ENCODE results near the gene LDLRAD1. TPM values are rescaled to one million over a fixed set of nuclear protein-coding genes. Genes with fewer than 3 reads are reported as not detected.

LDLRAD1 gene
- polyA plus RNA-seq, 1 donor (not counting 4 experiments of a cell fraction or from before 2014, with no cell fraction given), result not detected

GRCh38 chr1:54001591-54001990, 16.4 kb downstream of the LDLRAD1 start:
- H3K4me2 ChIP-seq (ENCODE audit: control insufficient read depth, extremely low read depth, insufficient read depth, low read depth, low read length), result no peak overlapping the region
- TF ChIP-seq, protein P1, sequence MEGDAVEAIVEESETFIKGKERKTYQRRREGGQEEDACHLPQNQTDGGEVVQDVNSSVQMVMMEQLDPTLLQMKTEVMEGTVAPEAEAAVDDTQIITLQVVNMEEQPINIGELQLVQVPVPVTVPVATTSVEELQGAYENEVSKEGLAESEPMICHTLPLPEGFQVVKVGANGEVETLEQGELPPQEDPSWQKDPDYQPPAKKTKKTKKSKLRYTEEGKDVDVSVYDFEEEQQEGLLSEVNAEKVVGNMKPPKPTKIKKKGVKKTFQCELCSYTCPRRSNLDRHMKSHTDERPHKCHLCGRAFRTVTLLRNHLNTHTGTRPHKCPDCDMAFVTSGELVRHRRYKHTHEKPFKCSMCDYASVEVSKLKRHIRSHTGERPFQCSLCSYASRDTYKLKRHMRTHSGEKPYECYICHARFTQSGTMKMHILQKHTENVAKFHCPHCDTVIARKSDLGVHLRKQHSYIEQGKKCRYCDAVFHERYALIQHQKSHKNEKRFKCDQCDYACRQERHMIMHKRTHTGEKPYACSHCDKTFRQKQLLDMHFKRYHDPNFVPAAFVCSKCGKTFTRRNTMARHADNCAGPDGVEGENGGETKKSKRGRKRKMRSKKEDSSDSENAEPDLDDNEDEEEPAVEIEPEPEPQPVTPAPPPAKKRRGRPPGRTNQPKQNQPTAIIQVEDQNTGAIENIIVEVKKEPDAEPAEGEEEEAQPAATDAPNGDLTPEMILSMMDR (optimal IDR thresholded peaks at IDR 0.05 in 1 of 3, IDR thresholded peaks at IDR 0.05 in 1 of 3, conservative IDR thresholded peaks at IDR 0.05 in 1 of 3; ENCODE audit: extremely low read depth in 1 of 3, insufficient read depth in 2 of 3, low read length in 3 of 3), result no peak
- TF ChIP-seq EZH2 (IDR thresholded peaks at IDR 0.05; ENCODE audit: low read length), result no peak
- dilution Hi-C loops (cut with MboI; ENCODE audit: extremely low pct_ligation_motif_present, low sequenced_read_pairs), result no loop called here
- no peaks in the 10 kb centered on the region for H3K36me3 ChIP-seq (ENCODE audit: control insufficient read depth in 2 of 2, extremely low read depth in 1 of 2, insufficient read depth in 2 of 2, low read length in 2 of 2)
- DNase-seq (ENCODE audit: low read depth, low spot score), result no peak
- H3K9me1 ChIP-seq (ENCODE audit: control insufficient read depth, extremely low read depth, insufficient read depth, low read length), result no peaks in the 10 kb centered on the region
- no peaks in the 10 kb centered on the region for H3K79me2 ChIP-seq (ENCODE audit: control insufficient read depth, insufficient read depth, low read length)
- no peak overlapping the region for H3K4me3 ChIP-seq (ENCODE audit: control insufficient read depth in 2 of 3, extremely low read depth in 1 of 3, insufficient read depth in 2 of 3, low read depth in 1 of 3, low read length in 3 of 3)
- no peak for FAIRE-seq
- H3K9me3 ChIP-seq (ENCODE audit: control insufficient read depth, low read depth, low read length), result no peaks in the 10 kb centered on the region
- H3K9ac ChIP-seq (ENCODE audit: control insufficient read depth, extremely low read depth, insufficient read depth, low read length), result no peak overlapping the region
- H2AFZ ChIP-seq (ENCODE audit: control insufficient read depth, low read length), result no peak overlapping the region
- H3K27ac ChIP-seq (ENCODE audit: control insufficient read depth, insufficient read depth, low read length), result no peak overlapping the region
- H3K4me1 ChIP-seq (ENCODE audit: control insufficient read depth, extremely low read depth, insufficient read depth, low read length), result peaks cover 9% of the 10 kb centered on the region
- no peaks in the 10 kb centered on the region for H3K27me3 ChIP-seq (ENCODE audit: control insufficient read depth, extremely low read depth, insufficient read depth, low read length)
- no peaks in the 10 kb centered on the region for H4K20me1 ChIP-seq (ENCODE audit: control insufficient read depth, extremely low read depth, insufficient read depth, low read length)

GRCh38 chr1:53999920-54000319, 18.1 kb downstream of the LDLRAD1 start:
- dilution Hi-C loops (cut with MboI; ENCODE audit: extremely low pct_ligation_motif_present, low sequenced_read_pairs), result no loop called here
- no peak for TF ChIP-seq EZH2 (IDR thresholded peaks at IDR 0.05; ENCODE audit: low read length)
- TF ChIP-seq, protein P1 (optimal IDR thresholded peaks at IDR 0.05 in 1 of 3, IDR thresholded peaks at IDR 0.05 in 1 of 3, conservative IDR thresholded peaks at IDR 0.05 in 1 of 3; ENCODE audit: extremely low read depth in 1 of 3, insufficient read depth in 2 of 3, low read length in 3 of 3), result no peak
- no peaks in the 10 kb centered on the region for H3K36me3 ChIP-seq (ENCODE audit: control insufficient read depth in 2 of 2, extremely low read depth in 1 of 2, insufficient read depth in 2 of 2, low read length in 2 of 2)
- no peaks in the 10 kb centered on the region for H3K79me2 ChIP-seq (ENCODE audit: control insufficient read depth, insufficient read depth, low read length)
- DNase-seq (ENCODE audit: low read depth, low spot score), result no peak
- peaks cover 9% of the 10 kb centered on the region for H3K4me1 ChIP-seq (ENCODE audit: control insufficient read depth, extremely low read depth, insufficient read depth, low read length)
- peak overlapping the region; percentile 37 for H3K4me2 ChIP-seq (ENCODE audit: control insufficient read depth, extremely low read depth, insufficient read depth, low read depth, low read length)
- no peaks in the 10 kb centered on the region for H3K9me3 ChIP-seq (ENCODE audit: control insufficient read depth, low read depth, low read length)
- FAIRE-seq, result no peak
- no peak overlapping the region for H3K9ac ChIP-seq (ENCODE audit: control insufficient read depth, extremely low read depth, insufficient read depth, low read length)
- H2AFZ ChIP-seq (ENCODE audit: control insufficient read depth, low read length), result no peak overlapping the region
- no peaks in the 10 kb centered on the region for H3K9me1 ChIP-seq (ENCODE audit: control insufficient read depth, extremely low read depth, insufficient read depth, low read length)
- no peak overlapping the region for H3K27ac ChIP-seq (ENCODE audit: control insufficient read depth, insufficient read depth, low read length)
- H3K27me3 ChIP-seq (ENCODE audit: control insufficient read depth, extremely low read depth, insufficient read depth, low read length), result no peaks in the 10 kb centered on the region
- H3K4me3 ChIP-seq (ENCODE audit: control insufficient read depth in 2 of 3, extremely low read depth in 1 of 3, insufficient read depth in 2 of 3, low read depth in 1 of 3, low read length in 3 of 3), result no peak overlapping the region
- H4K20me1 ChIP-seq (ENCODE audit: control insufficient read depth, extremely low read depth, insufficient read depth, low read length), result no peaks in the 10 kb centered on the region

All from keratinocyte (primary cell).